Heart left ventricle (tissue), 16 donors: ENCODE data around the gene NUDT16. TPM values are rescaled to one million over a fixed set of nuclear protein-coding genes. Genes with fewer than 3 reads are reported as not detected.
"Not testable (repeated sequence)": the region's sequence is repeated elsewhere in the genome, so short reads cannot be mapped to it uniquely, and the experiment has no call there.

Experiments used
- ATAC-seq, 4 donors: fragments of 200-7000 bp; cut with Tn5 transposase; one replicate each; pipeline ENCODE4 v1.9.1; 2020 to 2022; ENCODE audit warnings: moderate library complexity in 4 of 4, mild to moderate bottlenecking in 3 of 4, moderate number of reproducible peaks in 1 of 4
- DNase-seq, 5 donors: peaks; one replicate each; pipeline ENCODE4 v3.0.0-alpha.2; 2020
- H3K27ac ChIP-seq, 12 donors: fragments of 200-600 bp; sonication (generic) in 4 of 12; one replicate each; pipeline versions ENCODE4 v1.5.0 to v1.8.0; 2016 to 2022; ENCODE audit warnings: mild to moderate bottlenecking in 2 of 12
- H3K27me3 ChIP-seq, 9 donors: fragments of 200-600 bp; sonication (generic) in 2 of 9; one replicate each; pipeline versions ENCODE4 v1.5.1 to v1.8.0; 2016 to 2022; ENCODE audit warnings: mild to moderate bottlenecking in 3 of 9
- H3K36me3 ChIP-seq, 9 donors: fragments of 200-600 bp; sonication (generic) in 2 of 9; one replicate each; pipeline versions ENCODE4 v1.5.0 to v1.8.0; 2018 to 2022; ENCODE audit warnings: mild to moderate bottlenecking in 2 of 9
- H3K4me1 ChIP-seq, 12 donors: fragments of 200-600 bp; sonication (generic) in 4 of 12; one replicate each; pipeline versions ENCODE4 v1.5.0 to v1.8.0; 2016 to 2022; ENCODE audit warnings: mild to moderate bottlenecking in 3 of 12
- H3K4me3 ChIP-seq, 12 donors: fragments of 200-600 bp; sonication (generic) in 4 of 12; one replicate each; pipeline versions ENCODE4 v1.5.0 to v1.8.0; 2017 to 2022; ENCODE audit warnings: mild to moderate bottlenecking in 9 of 12, moderate library complexity in 4 of 12
- H3K9me3 ChIP-seq, 12 donors: fragments of 200-600 bp; sonication (generic) in 4 of 12; one replicate each; pipeline versions ENCODE4 v1.5.0 to v1.8.0; 2016 to 2022; ENCODE audit warnings: mild to moderate bottlenecking in 1 of 12
- POLR2A ChIP-seq, 2 donors: fragments of 450-650 bp; IDR thresholded peaks; one replicate each; pipeline ENCODE4 v1.6.1; 2017; ENCODE audit warnings: antibody characterized with exemption in 2 of 2, mild to moderate bottlenecking in 2 of 2, moderate library complexity in 2 of 2
- WGBS, 4 donors: extraction: QIAGEN DNeasy Blood & Tissue Kit in 2 of 4; methylation state at CpG; one replicate each; pipeline versions ENCODE4 v1.1.5 to v1.1.7; 2013 to 2018; 5-methylcytosine and 5-hydroxymethylcytosine counted together
- intact Hi-C, 10 donors: fragments of 100-400 bp; cut with DNase I; formaldehyde crosslinking; loops; one replicate each; pipeline versions ENCODE4 v1.11.1 to v1.14.2; 2022
- polyA plus RNA-seq, 2 donors: library from polyadenylated mRNA; stranded (reverse); fragments of 200-250 nt; gene quantifications; one replicate each; pipeline ENCODE4 v1.2.3, GENCODE V29; 2013
- total RNA-seq, 9 donors: library from RNA; depleted of rRNA in 2 of 9; stranded (reverse); fragments of >200 nt in 2 of 9; fragmentation: NEBNext Ultra II Directional in 3 of 9; extraction: Animal tissue kit (Norgen Biotek cat#: 25700) in 3 of 9; gene quantifications; one replicate each; pipeline versions ENCODE4 v1.1.0 to v1.2.4, GENCODE V29; 2016 to 2023
- TF ChIP-seq, protein P1 (sequence below), 12 donors: fragments of 200-600 bp; sonication (generic) in 4 of 12; IDR thresholded peaks; one replicate each; pipeline versions ENCODE4 v1.5.0 to v1.8.0; 2018 to 2022; ENCODE audit warnings: antibody characterized with exemption in 12 of 12, mild to moderate bottlenecking in 5 of 12
- donor health status: ischemic (EF 13 %, LVEDD 7.1; RV severe dilation, severe dysfunction).
- donor health status: healthy with polysubstance abuse.
- donor health status: DM: no; HTN: yes; CAD: no.
- donor health status: DM: no; HTN: no; CAD: no.
- donor health status: ischemic (EF 25% LVEDD 6.9; RV normal size, moderate dysfunction).
- donor health status: ischemic (EF 25% LVEDD 5.7; RV mildly dilated, moderate dysfunction).
- donor health status: healthy.
- donor health status: DM: yes; HTN: yes; CAD: no.
- donor health status: ischemic (EF 35%, LVEDD 5.7; RV mildly dilated, moderate dysfunction).
- donor health status: nonischemic (EF 11% LVEDD 7.7; RV severe dilation, severe dysfunction).
- donor health status: DM: yes; HTN: yes; CAD: no.
- donor health status: PGD.
- donor health status: ischemic (EF 29% LVEDD 5.4; RV normal size, mild dysfunction).
- donor health status: nonischemic (EF 23%, LVEDD 6.1; RV moderate dilation, normal function).

The NUDT16 gene
- total and polyA plus RNA-seq, 11 donors, result 27.6 to 68.2 (median 33.9) TPM

DNA sequence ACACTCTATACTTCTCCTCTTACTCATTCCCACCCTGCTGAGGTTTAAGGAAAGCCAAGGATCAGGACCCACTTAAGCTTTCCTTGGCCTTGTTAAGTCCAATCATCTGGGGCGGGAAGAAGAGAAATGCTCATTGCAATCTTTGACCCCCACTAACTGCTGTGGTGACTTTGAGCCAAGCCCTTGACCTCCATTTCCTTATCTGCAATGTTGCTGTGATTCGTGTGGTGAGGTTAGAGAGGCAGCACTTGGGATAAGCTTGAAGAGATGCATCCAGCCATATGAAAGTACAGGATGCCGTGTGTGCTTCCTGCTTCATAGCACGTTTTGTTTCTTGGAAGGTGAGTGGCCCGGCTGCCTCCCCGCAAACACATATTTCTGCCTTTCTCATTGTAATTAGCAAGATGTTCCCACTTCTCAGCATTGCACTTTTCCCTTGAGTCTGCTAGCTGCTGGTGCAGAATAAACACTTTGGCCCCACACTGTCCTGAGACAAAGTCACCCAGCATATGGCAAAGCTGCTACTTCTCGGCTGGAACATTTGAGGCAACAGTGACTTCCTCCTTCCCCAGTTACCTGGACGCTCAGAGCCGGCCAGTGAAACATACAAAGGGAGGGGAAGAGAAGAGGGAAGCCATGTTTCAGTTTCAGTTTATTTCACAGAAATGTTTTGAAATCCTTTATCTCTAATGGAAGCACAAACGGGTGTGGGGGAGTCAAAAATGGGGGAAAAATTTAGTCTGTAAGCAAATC lies 10.5 kb upstream of the NUDT16 start:
- intact Hi-C loops, result no loop called here
- no peak overlapping the region for H3K4me3 ChIP-seq
- DNase-seq (no peak), ATAC-seq (peak in 1 of 4 donors; percentile 30)
- peak overlapping the region in 1 of 12 donors; percentile 27 for H3K27ac ChIP-seq
- no peak for TF ChIP-seq POLR2A (IDR thresholded peaks at IDR 0.05)
- TF ChIP-seq, protein P1, sequence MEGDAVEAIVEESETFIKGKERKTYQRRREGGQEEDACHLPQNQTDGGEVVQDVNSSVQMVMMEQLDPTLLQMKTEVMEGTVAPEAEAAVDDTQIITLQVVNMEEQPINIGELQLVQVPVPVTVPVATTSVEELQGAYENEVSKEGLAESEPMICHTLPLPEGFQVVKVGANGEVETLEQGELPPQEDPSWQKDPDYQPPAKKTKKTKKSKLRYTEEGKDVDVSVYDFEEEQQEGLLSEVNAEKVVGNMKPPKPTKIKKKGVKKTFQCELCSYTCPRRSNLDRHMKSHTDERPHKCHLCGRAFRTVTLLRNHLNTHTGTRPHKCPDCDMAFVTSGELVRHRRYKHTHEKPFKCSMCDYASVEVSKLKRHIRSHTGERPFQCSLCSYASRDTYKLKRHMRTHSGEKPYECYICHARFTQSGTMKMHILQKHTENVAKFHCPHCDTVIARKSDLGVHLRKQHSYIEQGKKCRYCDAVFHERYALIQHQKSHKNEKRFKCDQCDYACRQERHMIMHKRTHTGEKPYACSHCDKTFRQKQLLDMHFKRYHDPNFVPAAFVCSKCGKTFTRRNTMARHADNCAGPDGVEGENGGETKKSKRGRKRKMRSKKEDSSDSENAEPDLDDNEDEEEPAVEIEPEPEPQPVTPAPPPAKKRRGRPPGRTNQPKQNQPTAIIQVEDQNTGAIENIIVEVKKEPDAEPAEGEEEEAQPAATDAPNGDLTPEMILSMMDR (IDR thresholded peaks at IDR 0.05), result no peak
- no peaks in the 10 kb centered on the region for H3K9me3 ChIP-seq
- H3K4me1 ChIP-seq, result peaks cover 0 to 18% (median 0%) of the 10 kb centered on the region in 12 donors
- peaks cover 0 to 42% (median 36%) of the 10 kb centered on the region in 9 donors for H3K36me3 ChIP-seq
- H3K27me3 ChIP-seq, result no peaks in the 10 kb centered on the region
- WGBS, 4 donors, result 46 to 73% (median 66%) methylated on average over 10 of the region's 10 CpGs

DNA sequence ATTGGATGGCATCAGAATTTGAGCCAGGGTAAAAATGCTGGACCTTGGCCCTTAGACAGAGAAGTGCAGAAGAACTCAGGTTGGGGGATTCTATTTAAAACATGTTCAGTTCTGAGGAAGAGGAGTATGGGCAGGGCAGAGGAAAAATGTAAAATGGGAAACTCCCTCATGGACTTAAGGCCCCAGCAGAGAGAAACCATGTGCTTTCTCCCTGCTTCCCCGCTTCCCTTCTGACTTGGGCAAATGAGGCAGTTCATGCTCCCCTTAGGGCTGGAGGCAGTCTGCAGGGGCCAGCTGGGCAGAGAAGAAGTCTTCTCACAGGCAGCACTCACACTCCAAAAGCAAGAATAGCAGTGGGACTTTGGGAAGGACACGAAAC lies 9.9 kb upstream of the NUDT16 start:
- ATAC-seq, result no peak
- peak overlapping the region in 1 of 12 donors; percentile 67 for H3K27ac ChIP-seq

GRCh38 chr3:131374741-131375140 lies 6.8 kb upstream of the NUDT16 start:
- WGBS, 4 donors, result 100% methylated on average over 2 of the region's 2 CpGs
- Histone ChIP-seq H3K27me3 (no peaks in the 10 kb centered on the region), H3K36me3 (peaks cover 0 to 48% (median 40%) of the 10 kb centered on the region in 9 donors), H3K4me1 (peaks cover 0 to 24% (median 4%) of the 10 kb centered on the region in 12 donors), H3K9me3 (no peaks in the 10 kb centered on the region), H3K4me3 (no peak overlapping the region), H3K27ac (no peak overlapping the region)
- ATAC-seq (no peak), DNase-seq (no peak)
- TF ChIP-seq, protein P1 (IDR thresholded peaks at IDR 0.05), result no peak
- TF ChIP-seq POLR2A (IDR thresholded peaks at IDR 0.05), result no peak
- intact Hi-C loops, result no loop called here

More for the DNA sequence above, 9.9 kb upstream of the NUDT16 start:
- no peaks in the 10 kb centered on the region for H3K9me3 ChIP-seq
- TF ChIP-seq, protein P1 (IDR thresholded peaks at IDR 0.05), result no peak
- no peak for TF ChIP-seq POLR2A (IDR thresholded peaks at IDR 0.05)
- WGBS, 4 donors, result 70 to 88% (median 81%) methylated on average over 2 of the region's 2 CpGs
- peaks cover 0 to 47% (median 40%) of the 10 kb centered on the region in 9 donors for H3K36me3 ChIP-seq
- DNase-seq, result no peak
- no peak overlapping the region for H3K4me3 ChIP-seq
- H3K4me1 ChIP-seq, result peaks cover 0 to 18% (median 0%) of the 10 kb centered on the region in 12 donors
- H3K27me3 ChIP-seq, result no peaks in the 10 kb centered on the region
- intact Hi-C loops, result no loop called here

DNA sequence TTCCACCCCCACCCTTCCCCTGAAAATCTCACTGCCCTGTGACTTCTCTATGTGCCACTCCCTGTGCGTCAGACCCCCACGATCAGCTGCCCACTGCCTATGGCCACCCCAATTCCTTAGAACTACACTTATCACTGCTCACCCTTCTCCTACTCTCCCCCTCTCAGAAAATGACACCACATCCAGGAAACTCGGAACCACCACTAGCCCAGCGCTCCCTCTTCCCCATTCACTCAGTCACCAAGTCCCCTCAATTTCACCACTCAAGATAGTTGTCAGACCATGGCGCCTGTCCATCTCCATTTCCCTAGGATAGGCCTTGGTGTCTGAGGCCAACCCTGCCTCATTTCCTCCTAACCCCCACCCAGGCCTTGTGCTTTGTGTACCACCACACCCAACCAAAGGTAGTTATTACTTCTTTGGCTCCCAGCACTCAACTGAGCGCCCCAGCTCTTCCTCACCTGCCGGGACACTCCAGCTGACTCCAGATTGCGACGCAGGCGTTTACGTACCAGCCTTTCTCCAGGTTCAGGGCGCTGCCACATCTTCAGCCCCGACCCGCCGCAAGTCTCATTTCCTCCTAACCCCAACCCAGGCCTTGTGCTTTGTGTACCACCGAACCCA lies 641 bp upstream of the NUDT16 start:
- Histone ChIP-seq H3K36me3 (peaks cover 0 to 29% (median 21%) of the 10 kb centered on the region in 9 donors), H3K27ac (peak overlapping the region; percentile 63 to 94 (median 92)), H3K4me1 (peaks cover 0 to 53% (median 28%) of the 10 kb centered on the region in 12 donors), H3K4me3 (peak overlapping the region; percentile 68 to 96 (median 86))
- 7 to 13% (median 8%) methylated on average over 16 of the region's 16 CpGs for WGBS, 4 donors
- TF ChIP-seq POLR2A (IDR thresholded peaks at IDR 0.05), result peak in 1 of 2 donors; percentile 54
- ATAC-seq, result peak; percentile 1 to 8 (median 4)
- intact Hi-C loops, result loop anchor here in 5 of 10 donors (1.0 to 10.0 kb wide), 8 partner anchors 32 to 356 kb away; partner anchors contain the start of genes MRPL3 (in 5 of the 5), ASTE1 (in 2 of the 5) and NEK11 (in 2 of the 5)
- peak in 1 of 5 donors; percentile 35 for DNase-seq
- not testable (repeated sequence) for H3K9me3 ChIP-seq, H3K27me3 ChIP-seq
